HL-60/S4 treated with phorbol 12-myristate 13-acetate at 8.2 ng/mL for 4 days and 3 days (cell line): ENCODE results near the gene MAD1L1.

ENCODE experiments used
- in situ Hi-C: fragments of 300-500 bp; cut with MboI; formaldehyde crosslinking; loops from 2 replicates; pipeline ENCODE4 v1.15.0; 2022; ENCODE audit warnings: low sequenced_read_pairs

The MAD1L1 gene

DNA sequence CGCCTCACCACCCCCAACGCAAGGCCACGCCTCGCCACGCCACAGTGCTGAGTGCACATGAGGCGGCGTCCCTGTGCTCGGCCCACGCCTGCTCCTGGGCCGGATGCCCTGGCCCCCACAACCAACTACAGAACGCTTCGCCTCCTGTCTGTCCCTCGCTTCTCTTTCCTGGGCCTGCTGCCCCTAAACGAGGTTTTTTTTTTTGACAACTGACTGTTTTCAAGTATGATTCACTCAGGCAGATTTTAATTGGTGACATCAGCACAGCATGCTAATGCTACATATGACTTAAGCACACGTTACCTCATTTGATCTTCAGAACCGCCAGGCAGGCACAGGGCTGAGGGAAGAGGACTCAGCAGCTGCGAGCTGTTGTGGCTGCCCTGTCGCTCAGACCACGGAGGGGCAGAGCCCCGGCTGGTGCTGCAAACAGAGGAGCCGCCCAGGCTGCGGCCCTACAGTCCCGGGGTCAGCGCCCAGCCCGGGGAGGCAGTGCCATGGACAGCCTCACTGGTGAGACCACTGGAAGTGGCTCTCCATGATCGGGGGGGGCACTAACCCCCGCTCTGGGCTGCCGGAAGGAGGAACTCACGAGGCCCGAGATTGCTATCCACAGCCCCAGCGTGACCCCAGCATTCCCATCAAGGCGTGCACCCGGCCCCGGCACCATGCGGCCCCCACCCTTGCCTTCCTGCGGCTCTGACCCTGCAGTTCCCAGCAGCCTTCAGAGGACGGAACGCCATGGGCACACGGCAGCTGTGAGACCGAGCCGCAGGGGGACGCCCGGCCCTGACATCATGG lies 212.8 kb downstream of the MAD1L1 start:
- in situ Hi-C loops = no loop called here

DNA sequence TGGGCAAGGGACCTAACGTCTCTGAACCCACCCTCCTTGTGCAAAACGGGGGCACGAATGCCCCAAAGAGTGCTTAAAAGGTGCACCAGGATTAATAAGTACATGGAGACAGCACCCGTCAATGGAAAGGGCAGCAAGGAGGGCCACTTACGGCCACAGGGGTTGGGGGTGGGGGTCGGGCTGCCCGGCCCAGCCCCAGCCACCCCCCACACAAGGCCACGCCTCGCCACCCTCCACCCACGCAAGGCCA lies 213.4 kb downstream of the MAD1L1 start:
- in situ Hi-C loops = no loop called here

DNA sequence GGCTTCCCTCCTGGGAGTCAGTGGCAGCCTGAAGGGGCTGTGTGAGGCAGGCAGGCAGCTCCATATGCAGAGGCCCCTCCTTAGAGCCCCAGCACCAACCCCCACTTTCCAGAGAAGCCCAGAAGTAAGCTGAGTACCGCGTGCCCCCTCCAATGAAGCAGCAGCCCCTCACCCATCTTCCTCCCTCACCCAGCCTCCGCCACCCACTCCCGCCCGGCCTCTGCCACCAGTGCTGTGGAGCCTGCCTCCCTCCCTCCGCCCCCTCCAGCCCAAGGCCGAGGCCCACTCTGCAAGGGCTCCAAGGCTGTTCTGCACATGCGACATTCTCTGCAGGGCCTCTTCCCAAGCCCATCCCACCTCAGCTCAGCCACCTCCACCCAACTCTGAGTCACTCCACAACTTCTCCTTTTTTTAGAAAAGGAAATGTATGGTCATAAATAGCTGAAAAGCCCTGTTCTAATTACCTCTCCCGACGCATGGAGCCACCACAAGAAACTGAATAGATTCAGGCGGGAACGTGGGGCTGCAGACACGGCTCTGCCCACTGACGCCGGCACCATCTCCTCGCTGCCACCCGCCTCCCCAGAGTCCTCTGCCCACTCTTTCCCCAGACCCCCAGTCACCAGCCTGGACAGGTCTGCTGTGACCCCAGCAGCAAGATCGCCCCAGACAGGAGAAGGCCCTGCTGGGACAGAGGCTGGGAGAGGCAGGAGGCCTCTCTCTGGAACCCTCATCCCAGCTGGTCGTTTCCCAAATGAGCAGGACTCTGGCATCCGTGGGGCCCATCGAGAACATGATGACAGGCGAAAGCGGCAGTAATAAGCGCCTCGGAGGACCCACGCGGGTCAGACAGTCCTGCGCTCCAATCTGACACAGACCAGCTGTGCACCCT lies 213.9 kb downstream of the MAD1L1 start:
- in situ Hi-C loops = no loop called here

DNA sequence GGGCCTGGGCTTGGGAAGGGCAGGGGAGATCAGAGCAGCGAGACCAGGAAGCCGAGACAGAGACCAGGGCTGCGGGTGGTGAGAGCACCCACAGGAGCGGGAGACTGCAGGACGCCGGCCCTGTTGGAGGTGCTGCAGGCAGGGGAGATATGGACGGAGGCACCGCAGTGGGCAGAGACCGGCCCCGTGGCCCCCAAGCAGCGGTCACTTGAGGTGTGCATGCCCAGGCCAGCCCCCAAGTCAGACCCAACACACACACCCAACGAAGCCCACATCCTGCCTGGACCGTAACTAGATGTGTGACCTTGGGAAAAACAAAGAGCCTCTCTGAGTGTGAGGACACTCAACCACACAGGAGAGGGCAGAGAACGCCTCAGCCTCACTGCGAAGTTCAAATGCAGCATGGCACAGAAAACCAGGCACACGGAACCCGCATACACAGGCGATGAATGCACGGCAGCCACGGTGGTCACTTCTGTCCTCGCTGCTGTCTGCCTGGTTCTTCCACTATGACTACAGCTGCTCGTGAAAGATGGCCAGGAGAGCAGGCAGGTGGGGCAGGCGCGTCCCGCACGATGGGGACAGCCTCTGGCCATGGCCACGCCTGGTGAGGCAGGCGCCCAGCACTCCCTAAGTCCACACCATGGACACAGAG lies 214.7 kb downstream of the MAD1L1 start:
- in situ Hi-C loops = no loop called here

DNA sequence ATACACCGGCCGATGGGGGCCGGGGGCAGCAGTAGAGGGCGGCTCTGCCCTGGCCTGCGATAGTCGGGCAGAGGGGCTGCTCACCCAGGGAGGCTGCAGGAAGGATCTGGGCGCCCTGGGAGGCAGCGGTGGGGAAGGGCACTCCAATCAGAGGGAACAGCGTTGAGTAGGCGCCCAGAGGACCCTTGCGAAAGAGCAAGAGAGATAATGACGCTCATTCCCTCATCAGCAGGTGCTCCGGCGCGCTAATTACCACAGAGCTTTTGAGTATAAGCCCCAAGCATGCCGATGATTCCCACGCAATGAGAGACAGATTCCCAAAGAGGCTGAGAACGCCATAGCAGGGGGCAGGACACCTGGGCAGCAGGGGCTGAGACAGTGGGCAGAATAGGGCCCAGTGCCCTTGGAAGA lies 215.3 kb downstream of the MAD1L1 start:
- in situ Hi-C loops = no loop called here

DNA sequence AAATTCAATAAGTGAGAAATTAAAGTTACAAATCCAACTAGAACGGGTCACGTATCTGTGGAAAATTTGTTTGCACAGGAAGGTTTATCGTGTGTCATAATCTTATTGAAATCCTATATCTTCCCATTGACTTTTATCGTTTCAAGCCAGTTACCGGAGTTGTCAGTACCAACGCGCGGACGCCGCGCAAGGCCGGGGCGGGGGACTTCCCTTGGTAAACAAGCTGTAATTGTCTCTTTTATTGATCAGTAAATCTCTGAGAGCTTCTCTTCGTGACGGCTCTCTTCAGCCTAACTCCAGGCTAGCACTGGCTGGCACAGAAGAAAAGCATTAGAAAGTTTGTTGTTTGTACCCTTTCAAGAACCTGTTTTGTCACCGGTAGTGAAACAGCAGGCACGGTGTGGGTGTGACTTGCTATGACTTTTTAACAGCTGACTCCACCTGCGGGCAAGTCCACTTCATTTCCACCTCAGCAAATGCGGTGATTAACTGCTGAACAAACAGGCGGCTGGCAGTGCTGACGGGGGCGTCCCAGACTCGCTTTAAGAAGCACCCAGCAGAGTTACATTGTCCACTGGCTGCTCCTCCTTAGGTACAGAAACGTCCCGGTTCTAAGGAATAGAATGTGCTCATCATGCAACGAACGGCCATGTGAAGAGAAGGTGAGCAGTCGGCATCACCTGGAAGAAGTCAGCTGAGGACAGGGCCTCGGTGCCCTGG lies 215.8 kb downstream of the MAD1L1 start:
- in situ Hi-C loops = no loop called here

DNA sequence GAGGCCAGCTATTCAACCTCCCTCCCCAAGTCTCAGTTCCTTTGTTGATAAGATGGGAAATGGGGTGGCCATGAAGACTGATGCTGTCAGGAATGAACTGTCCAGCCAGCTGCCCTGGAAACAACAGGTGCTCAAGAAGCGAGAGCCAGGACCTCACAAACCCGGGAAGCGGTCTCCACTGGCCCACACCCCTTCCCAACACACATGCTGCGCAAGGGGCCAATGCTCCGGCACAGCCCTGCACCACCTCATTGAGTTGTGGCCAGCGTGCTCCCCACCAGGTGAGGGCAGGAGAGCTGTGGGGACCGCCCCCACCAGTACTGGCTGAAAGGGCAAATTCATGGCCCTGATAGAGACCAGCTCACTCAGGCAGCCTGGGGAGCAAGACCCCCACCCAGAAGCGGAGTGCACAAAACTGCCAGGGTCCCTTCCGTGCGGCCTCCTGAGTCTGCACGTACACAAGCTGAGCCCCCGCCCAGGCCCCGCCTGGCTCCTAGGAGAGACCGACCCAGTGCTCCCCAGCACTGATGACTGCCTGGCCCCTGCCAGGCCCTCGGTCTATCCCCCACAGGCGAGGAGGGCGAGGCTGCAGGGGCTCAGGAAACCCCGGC lies 216.6 kb downstream of the MAD1L1 start:
- in situ Hi-C loops = no loop called here

DNA sequence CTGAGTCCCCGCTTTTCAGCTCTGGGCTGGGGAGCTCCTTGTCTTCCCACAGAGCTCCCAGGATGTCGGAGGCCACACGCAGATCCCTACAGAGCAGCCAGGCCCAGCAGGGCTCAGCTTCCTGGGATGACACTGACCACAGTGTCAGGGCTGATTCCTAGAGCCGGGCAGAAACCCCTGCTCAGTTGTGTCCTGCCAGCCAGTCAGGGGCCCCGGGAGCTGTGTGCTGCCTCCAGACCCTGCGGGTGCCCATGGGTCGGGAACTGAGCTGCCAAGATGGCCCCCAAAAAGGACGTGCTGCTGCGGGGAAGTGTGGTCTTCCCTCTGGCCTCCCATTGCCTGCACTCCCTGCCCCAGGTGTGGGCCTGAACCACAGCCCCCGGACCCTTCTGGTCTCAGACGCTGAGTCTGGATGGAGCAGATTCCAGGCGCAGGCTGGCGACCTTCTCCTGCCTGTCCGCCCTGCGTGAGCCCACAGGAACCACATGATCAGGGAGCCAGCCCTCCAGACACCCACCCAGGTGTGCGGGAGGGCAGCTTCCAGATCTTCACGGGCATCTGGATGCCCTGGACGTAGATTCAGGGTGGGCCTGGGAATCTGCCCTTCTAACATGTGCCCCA lies 217.4 kb downstream of the MAD1L1 start:
- in situ Hi-C loops = no loop called here

DNA sequence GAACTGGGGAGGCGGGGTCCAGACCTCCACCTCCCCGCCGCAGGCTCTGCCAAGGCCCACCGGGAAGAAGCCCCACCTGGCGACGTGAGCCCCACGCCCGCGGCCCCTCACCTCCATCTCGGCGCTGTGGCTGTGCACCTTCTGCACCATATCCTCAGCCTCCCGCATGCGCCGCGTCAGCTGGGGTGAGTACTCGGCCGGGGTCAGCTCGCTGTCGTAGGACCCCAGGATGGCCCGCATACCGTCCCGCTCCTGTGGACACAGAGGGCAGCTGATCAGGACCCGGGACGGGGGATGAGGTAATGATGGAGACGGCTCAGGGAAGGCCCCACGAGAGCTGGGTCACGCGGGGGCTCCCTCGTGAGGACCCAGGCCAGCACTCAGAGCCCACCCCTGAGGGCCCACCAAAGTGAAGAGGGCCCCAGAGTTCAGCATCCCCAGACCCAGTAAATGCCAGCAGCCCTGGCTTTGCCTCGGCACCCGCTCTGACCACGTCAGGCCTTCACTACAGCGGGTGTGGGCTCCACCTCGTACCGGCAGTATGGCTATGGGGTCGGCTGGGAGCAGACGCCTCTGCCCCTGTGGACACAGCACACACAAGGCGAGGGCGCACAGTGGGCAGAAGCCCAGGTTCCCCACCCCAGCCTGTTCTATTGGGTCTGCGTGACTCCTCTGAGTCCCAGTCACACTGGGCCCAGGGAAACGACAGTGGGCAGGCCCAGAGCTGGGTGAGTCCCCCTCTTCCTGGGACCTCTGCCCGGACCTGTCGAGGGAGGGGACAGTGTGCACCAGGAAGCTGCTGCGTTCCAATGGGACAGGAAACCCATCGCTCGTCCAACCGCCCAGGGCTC lies 218.1 kb downstream of the MAD1L1 start:
- in situ Hi-C loops = no loop called here

DNA sequence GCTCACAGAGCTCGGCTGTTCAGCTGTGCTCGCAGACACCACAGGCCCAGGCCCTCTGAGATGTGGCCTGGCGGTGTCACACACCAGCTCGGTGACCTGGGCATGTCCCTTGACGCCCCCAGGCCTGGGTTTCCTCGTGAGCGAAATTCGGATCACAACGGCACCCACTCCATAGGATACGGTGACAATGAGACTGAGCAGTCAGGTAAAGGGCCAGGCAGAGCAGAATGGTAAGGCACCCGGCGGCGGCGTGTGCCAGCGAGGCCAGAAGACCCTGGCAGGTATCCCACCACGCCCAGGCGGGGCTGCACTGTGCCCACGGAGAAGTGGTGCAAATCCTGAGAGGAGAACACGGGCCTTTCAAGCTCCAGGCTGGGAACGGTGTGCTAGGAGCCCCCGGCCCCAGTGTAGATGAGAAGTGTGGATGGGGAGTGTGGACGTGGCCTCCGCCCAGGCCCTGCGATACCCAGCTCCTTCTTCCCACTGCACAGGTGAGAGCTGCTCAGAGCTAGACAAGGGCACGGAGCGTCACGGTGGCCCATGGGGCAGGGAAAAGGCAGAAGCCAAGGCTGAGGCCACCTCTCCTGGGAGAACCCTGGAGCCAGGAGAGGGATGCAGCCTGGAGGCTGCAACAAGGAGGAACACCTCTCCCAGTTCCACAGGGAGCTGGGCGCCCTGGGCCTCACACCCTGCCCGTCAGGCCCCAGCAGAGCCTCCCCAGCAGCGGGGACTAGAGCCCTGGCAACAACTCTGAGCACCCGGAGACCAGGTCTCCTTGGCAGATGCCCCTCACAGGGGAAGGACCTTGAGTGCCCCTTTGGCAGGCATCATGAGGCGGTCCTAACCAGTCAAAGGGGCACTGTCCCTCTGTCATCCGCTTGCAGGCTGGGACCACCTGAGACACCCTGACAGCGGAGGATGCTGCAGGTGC lies 219.1 kb downstream of the MAD1L1 start:
- in situ Hi-C loops = no loop called here

DNA sequence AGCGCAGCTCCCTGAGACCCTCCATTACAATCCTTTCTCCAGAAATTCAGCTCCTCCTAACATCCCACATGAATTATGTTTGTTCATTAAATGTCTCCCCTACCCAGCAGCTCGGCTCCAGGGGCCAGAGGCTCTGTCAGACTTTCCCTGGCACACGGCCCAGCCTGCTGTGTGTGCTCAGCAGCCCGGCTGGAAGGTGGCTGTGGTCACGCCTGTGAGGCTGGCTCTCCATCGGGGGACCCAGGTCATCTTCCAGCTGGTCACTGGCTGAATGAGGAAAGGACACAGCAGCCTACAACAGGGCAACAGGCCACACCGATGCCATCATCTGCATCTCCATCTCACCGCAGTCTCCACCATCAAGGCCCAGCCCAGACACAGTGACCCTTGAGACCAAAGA lies 219.8 kb downstream of the MAD1L1 start:
- in situ Hi-C loops = no loop called here

DNA sequence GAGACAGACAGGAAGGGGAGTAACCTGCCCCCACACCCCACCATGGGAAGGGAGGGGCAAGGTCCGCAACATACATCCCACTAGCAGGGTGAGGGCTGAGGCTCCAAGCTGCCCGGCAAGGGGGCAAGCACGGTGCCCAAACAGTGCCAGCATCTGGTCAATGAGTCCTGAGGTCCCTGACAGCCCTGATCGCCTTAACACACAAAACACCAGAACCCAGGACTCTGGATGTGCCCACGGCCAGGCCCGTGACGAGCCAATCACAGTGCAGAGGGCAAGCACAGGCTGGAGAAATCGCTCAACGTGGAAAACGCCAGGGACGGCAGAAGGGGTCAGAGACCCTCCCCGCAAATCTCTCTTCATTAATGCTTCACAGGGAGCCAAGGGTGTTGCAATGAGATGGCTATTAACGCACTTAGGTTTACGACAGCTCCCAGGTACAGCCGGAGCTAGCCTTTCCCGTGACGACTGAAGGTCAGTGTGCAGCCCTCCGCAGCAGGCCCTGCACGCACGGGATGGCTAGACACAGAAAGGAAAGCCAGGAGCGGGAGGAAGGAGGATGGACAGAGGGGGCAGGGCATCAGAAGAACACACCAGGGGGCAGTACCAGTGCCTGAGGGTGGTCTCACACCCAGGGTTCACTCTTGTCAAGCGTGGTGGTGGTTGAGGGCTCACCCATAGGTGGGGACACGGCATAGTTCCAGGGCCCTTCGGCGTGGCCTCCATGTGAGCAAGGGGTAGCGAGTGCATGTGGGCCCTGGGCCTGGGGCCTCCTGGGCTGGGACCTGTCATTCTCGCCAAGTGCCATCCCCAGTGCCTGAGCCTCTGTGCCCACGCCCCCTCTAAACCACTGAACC lies 220.5 kb downstream of the MAD1L1 start:
- in situ Hi-C loops = no loop called here

DNA sequence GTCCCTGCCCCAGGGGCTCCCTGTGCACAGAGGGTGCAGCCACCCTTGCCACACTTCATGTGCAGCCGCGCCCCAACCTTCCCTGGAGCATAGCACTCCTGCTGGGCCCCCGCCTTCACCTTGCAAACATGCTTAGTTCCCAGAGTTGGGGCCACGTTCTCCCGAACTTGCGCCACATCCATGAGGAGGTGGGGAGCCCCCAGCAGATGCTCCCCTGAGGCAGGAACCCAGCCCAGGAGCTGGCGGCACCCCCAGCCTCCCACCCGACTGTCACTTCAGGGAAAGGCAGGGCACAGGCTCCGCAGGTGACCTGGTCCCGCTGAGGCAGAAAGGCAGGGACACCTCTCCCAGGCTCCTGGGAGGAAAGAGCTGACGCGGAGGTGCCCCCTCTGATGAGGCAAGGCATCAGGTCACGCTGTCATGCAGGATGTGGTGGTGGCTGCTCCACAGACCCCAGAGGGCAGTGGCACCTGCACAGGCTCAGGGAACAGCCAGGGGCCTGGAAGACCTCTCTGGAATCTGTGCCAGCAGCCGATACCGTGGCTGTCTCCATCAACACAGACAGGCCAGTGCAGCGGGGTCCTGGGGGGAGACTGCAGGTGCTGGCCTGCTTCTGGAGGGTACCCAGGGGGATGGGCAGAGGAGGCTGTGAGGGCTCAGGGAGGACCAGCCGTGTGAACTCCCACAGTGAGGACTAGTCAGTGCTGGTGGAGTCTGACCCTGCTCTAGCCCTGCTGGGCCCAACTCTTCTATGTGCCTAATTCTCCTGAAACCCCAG lies 221.3 kb downstream of the MAD1L1 start:
- in situ Hi-C loops = no loop called here

DNA sequence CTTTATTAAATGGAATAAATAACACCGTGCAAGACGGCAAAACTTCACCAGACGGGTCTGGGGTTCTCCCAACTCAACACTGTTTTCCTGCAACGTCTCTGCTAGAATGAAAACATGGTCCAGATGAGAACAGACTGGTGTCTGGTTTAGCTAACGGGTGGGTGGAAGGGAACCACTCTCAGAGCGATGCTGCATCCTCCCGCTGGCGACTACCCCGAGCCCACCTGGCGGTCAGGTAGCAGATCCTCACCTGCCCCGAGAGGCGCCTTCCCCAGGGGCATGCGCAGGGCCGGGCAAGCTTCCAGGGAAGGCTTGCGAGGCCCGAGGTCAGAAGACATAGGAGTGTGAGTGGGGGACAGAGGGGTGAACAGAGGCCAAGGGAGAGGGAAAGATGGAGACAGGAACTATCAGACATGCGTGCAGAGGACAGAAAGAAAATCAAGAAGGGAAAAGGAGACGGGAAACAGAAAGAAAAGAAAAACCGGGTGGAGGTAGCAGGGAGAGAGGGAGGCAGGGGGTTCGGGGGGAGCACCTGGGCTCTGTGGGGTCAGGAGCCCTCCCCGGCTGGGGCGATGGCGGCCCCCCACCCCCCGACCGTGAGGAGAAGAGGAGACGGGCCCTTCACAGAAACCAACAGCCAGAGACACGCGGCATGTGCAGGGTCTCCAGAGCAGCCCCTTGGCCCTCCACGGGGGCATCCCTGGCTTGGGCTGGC lies 222.0 kb downstream of the MAD1L1 start:
- in situ Hi-C loops = no loop called here

DNA sequence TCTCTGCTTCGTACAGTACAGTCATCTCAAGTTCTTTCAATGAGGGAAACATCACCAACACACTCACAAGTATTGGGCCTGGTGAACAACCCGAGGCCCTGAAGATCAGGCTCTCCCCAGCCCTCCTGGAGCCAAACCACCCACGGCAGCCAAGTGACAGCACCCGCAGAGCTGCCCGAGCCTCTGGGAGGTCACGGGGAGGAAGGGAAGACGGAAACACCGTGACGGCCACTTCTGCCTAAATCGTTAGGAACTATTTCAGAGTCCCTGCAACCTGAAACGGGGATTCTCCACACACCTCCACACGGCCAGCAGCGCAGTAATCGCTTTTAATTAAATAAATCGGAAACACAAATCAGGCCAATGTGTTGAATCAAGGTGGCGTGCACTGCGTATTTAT lies 222.6 kb downstream of the MAD1L1 start:
- in situ Hi-C loops = no loop called here

DNA sequence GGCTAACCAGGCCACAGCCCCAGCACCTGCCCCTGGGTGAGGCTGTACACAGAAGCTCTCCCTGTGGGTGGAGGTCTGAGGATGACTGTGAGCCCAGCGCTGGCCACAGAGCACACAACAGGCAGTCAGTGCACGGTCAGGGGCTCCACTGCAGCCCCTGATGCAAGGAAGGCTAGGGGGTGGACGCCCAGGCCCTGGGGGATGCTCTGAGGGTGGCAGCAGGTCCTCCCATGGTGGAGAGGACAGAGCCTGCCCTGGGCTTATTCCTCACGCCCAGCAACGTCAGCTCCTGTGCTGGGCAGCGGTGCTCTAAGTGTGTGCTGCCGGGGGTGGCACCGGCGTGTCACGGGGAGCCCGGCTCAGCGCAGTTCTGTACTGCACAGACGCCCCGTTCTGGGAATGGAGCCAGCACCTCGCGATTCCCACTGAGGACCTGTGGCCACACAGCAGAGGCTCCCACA lies 223.2 kb downstream of the MAD1L1 start:
- in situ Hi-C loops = no loop called here
